PC-9 (cell line): ENCODE measurements around the gene AUTS2. TPM values are rescaled to one million over a fixed set of nuclear protein-coding genes. Genes with fewer than 3 reads are reported as not detected.

ENCODE experiments used
- BruUV-seq: library from RNA; stranded (reverse); fragments of 400-500 nt; replicated peaks from 2 replicates; lab custom pipeline; 2021; lab: Mats Ljungman, UMichigan
- CTCF ChIA-PET: fragments of 300-600 bp; sonication (Branson Sonifier 250); formaldehyde crosslinking; loops from one replicate; lab custom pipeline; 2022; ENCODE audit warnings: antibody characterized with exemption; lab: Charles Lee
- POLR2A ChIA-PET: fragments of 300-600 bp; sonication (Branson Sonifier 250); formaldehyde crosslinking; loops from one replicate; lab custom pipeline; 2022; ENCODE audit warnings: antibody characterized with exemption; ENCODE audit not compliant: unreplicated experiment; lab: Charles Lee
- DNase-seq, 2 experiments: peaks; one replicate each; pipeline versions ENCODE4 v3.0.0 to v3.0.0-alpha.2; 2015 to 2022; ENCODE audit warnings: mixed read lengths in 1 of 2
- H2AFZ ChIP-seq: fragments of 200-600 bp; sonication (generic); 2 replicates; pipeline ENCODE4 v1.8.1; 2017; ENCODE audit warnings: antibody characterized with exemption
- H3F3A ChIP-seq: fragments of 200-600 bp; sonication (generic); 2 replicates; pipeline ENCODE4 v1.8.1; 2017; ENCODE audit warnings: antibody characterized with exemption, mild to moderate bottlenecking, low read depth; ENCODE audit not compliant: insufficient read depth
- H3K27ac ChIP-seq: fragments of 200-600 bp; sonication (generic); 2 replicates; pipeline ENCODE4 v1.6.1; 2016; ENCODE audit warnings: mixed run types
- H3K27me3 ChIP-seq: fragments of 200-600 bp; sonication (generic); 2 replicates; pipeline ENCODE4 v1.6.1; 2016; ENCODE audit warnings: low read depth, mixed run types; ENCODE audit not compliant: insufficient read depth
- H3K36me3 ChIP-seq: fragments of 200-600 bp; sonication (generic); 2 replicates; pipeline ENCODE4 v1.6.1; 2016; ENCODE audit warnings: low read depth, mixed run types
- H3K4me1 ChIP-seq: fragments of 200-600 bp; sonication (generic); replicated peaks from 2 replicates; pipeline ENCODE4 v1.6.1; 2016; ENCODE audit warnings: mixed run types; ENCODE audit not compliant: insufficient read depth
- H3K4me2 ChIP-seq: fragments of 200-600 bp; sonication (generic); 2 replicates; pipeline ENCODE4 v1.6.1; 2017; ENCODE audit warnings: mixed run types
- H3K4me3 ChIP-seq: fragments of 200-600 bp; sonication (generic); 2 replicates; pipeline ENCODE4 v1.6.1; 2016; ENCODE audit warnings: mixed run types
- H3K79me2 ChIP-seq: fragments of 200-600 bp; sonication (generic); 2 replicates; pipeline ENCODE4 v1.6.1; 2017; ENCODE audit warnings: low read depth, mixed run types
- H3K9me2 ChIP-seq: fragments of 200-600 bp; sonication (generic); 2 replicates; pipeline ENCODE4 v1.8.1; 2017; ENCODE audit warnings: mild to moderate bottlenecking; ENCODE audit not compliant: insufficient read depth
- H3K9me3 ChIP-seq: fragments of 200-600 bp; sonication (generic); 2 replicates; pipeline ENCODE4 v1.8.1; 2016; ENCODE audit warnings: low read depth; ENCODE audit not compliant: insufficient read depth
- H4K20me1 ChIP-seq: fragments of 200-600 bp; sonication (generic); 2 replicates; pipeline ENCODE4 v1.8.1; 2017; ENCODE audit not compliant: insufficient read depth
- CTCF ChIP-seq: fragments of 200-600 bp; sonication (generic); conservative IDR thresholded peaks from 2 replicates; pipeline ENCODE4 v1.6.1; 2017; ENCODE audit warnings: mixed run types, antibody characterized with exemption, mild to moderate bottlenecking, moderate library complexity
- EZH2 ChIP-seq: fragments of 200-600 bp; sonication (generic); IDR thresholded peaks from 2 replicates; pipeline ENCODE4 v1.8.0; 2017; ENCODE audit warnings: antibody characterized with exemption, low read depth
- intact Hi-C: fragments of 100-400 bp; cut with micrococcal nuclease; formaldehyde crosslinking; loops from one replicate; pipeline ENCODE4 v1.10.0; 2022; ENCODE audit not compliant: unreplicated experiment
- total RNA-seq: library from RNA; stranded (reverse); gene quantifications from 2 replicates; pipeline ENCODE4 v1.2.3, GENCODE V29; 2021

AUTS2 gene
- total RNA-seq, 1 experiment from 2014 or later: not detected

DNA sequence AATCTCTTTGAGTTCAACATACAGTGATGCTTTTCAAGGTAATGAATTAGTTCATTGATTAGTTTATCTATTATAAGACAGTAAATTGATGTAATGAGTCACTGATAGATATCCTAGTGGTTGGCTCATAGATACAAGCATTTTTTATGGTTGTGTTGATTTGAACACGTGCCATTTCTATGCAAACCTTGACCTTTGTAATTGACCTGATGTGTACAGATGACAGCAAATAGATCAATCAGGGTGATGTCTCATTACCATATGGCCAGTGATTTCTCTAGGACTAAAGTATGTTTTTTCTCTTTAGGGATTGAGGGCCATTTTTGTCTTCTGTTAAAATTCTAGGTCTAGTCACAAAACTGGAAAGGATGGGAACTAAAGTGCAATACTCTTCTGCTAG, 773.4 kb downstream of the AUTS2 start:
- no peaks in the 10 kb centered on the region for H3F3A ChIP-seq
- no peaks in the 10 kb centered on the region for H3K27me3 ChIP-seq
- TF ChIP-seq CTCF: no peak
- TF ChIP-seq EZH2: no peak
- POLR2A ChIA-PET: no interaction called here
- H2AFZ ChIP-seq: no peak overlapping the region
- no peak overlapping the region for H3K27ac ChIP-seq
- no peaks in the 10 kb centered on the region for H3K9me2 ChIP-seq
- H3K9me3 ChIP-seq: no peaks in the 10 kb centered on the region
- CTCF ChIA-PET: no interaction called here
- no peaks in the 10 kb centered on the region for H3K4me1 ChIP-seq
- H3K4me2 ChIP-seq: no peak overlapping the region
- BruUV-seq: no TSS peak
- H3K4me3 ChIP-seq: no peak overlapping the region
- DNase-seq: no peak
- intact Hi-C loops: no loop called here
- H4K20me1 ChIP-seq: no peaks in the 10 kb centered on the region
- H3K79me2 ChIP-seq: no peaks in the 10 kb centered on the region
- no peaks in the 10 kb centered on the region for H3K36me3 ChIP-seq

GRCh38 chr7:70372768-70373515, 774.7 kb downstream of the AUTS2 start:
- Histone ChIP-seq H2AFZ (no peak overlapping the region), H3K79me2 (no peaks in the 10 kb centered on the region), H3F3A (no peaks in the 10 kb centered on the region), H3K27ac (no peak overlapping the region), H3K4me1 (no peaks in the 10 kb centered on the region), H3K4me2 (no peak overlapping the region), H3K9me2 (no peaks in the 10 kb centered on the region), H3K36me3 (no peaks in the 10 kb centered on the region), H3K27me3 (no peaks in the 10 kb centered on the region), H4K20me1 (no peaks in the 10 kb centered on the region), H3K9me3 (no peaks in the 10 kb centered on the region), H3K4me3 (no peak overlapping the region)
- ChIA-PET POLR2A (no interaction called here), CTCF (no interaction called here)
- intact Hi-C loops: no loop called here
- DNase-seq: no peak
- no peak for TF ChIP-seq EZH2
- TF ChIP-seq CTCF: no peak
- BruUV-seq: no TSS peak

- Histone ChIP-seq H3K4me1 (no peaks in the 10 kb centered on the region), H3K27me3 (no peaks in the 10 kb centered on the region), H3K79me2 (no peaks in the 10 kb centered on the region), H3K4me2 (no peak overlapping the region), H3K36me3 (no peaks in the 10 kb centered on the region), H3F3A (no peaks in the 10 kb centered on the region), H4K20me1 (no peaks in the 10 kb centered on the region), H3K27ac (no peak overlapping the region), H2AFZ (no peak overlapping the region), H3K9me2 (no peaks in the 10 kb centered on the region), H3K9me3 (no peaks in the 10 kb centered on the region), H3K4me3 (no peak overlapping the region)
- no TSS peak for BruUV-seq
- TF ChIP-seq CTCF (no peak), EZH2 (no peak)
- intact Hi-C loops: no loop called here
- ChIA-PET CTCF (no interaction called here), POLR2A (no interaction called here)
- DNase-seq: no peak
These were observed 776.7 kb downstream of the AUTS2 start for GRCh38 chr7:70374772-70375533.
